Muscle layer of colon (tissue), 2 donors: ENCODE data around the gene UCP3.
A peak's percentile ranks its signal among the peaks of the same experiment; 100 is the strongest.

Experiments
- H3K27ac ChIP-seq: one replicate; pipeline ENCODE4 v1.7.0; 2013; ENCODE audit warnings: low read depth, mild to moderate bottlenecking, low read length, moderate library complexity
- H3K27me3 ChIP-seq, 2 donors: one replicate each; pipeline ENCODE4 v1.7.0; 2013; ENCODE audit warnings: low read length in 2 of 2, mild to moderate bottlenecking in 2 of 2; ENCODE audit not compliant: insufficient read depth in 2 of 2, control insufficient read depth in 1 of 2
- H3K36me3 ChIP-seq: one replicate; pipeline ENCODE4 v1.7.0; 2013; ENCODE audit warnings: mild to moderate bottlenecking, low read length; ENCODE audit not compliant: insufficient read depth
- H3K4me1 ChIP-seq: one replicate; pipeline ENCODE4 v1.7.0; 2013; ENCODE audit warnings: mild to moderate bottlenecking, low read length; ENCODE audit not compliant: insufficient read depth
- H3K4me3 ChIP-seq, 2 donors: one replicate each; pipeline ENCODE4 v1.7.0; 2013; ENCODE audit warnings: low read length in 2 of 2, low read depth in 1 of 2, mild to moderate bottlenecking in 1 of 2, moderate library complexity in 1 of 2
- H3K9ac ChIP-seq: one replicate; pipeline ENCODE4 v1.7.0; 2013; ENCODE audit warnings: low read length
- H3K9me3 ChIP-seq: one replicate; pipeline ENCODE4 v1.7.0; 2013; ENCODE audit warnings: mild to moderate bottlenecking, low read length
- donor health status: abdominal sarcoma.
- donor health status: Adenocarcinoma of cecum.

UCP3 gene

DNA sequence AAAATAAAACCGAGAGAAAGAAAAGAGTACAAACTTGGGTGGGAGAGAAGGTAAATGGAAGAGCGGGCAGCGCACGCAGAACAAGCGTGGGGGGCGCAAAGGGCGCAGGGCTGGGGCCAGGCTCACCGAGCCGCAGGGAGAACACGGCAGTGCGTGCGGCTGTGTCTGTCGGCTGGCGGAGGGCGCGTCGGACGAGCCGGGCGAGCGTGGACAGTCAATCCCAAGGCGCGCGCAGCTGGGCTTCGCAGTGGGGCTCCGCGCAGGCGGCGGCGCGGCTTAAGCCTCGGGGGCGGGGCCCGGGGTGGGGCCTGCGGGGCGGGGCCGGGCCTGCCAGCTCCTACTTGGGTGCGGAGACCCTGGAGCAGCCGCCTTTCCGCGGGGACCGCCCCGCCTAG, 26.3 kb downstream of the UCP3 start, which contains the start of gene UCP2:
UCP2 (minus strand) TSS at position 249 of the 395 bp plus-strand sequence. CDS start 4,465 bp downstream, outside the sequence.
- Histone ChIP-seq H3K4me3 (peak within 1 kb of the TSS; percentile 85 to 88), H3K36me3 (peaks cover 8% of the 10 kb centered on the region), H3K27ac (peak within 1 kb of the TSS; percentile 82), H3K27me3 (no peaks in the 10 kb centered on the region), H3K9ac (peak within 1 kb of the TSS; percentile 53), H3K9me3 (no peaks in the 10 kb centered on the region), H3K4me1 (peaks cover 11% of the 10 kb centered on the region)

DNA sequence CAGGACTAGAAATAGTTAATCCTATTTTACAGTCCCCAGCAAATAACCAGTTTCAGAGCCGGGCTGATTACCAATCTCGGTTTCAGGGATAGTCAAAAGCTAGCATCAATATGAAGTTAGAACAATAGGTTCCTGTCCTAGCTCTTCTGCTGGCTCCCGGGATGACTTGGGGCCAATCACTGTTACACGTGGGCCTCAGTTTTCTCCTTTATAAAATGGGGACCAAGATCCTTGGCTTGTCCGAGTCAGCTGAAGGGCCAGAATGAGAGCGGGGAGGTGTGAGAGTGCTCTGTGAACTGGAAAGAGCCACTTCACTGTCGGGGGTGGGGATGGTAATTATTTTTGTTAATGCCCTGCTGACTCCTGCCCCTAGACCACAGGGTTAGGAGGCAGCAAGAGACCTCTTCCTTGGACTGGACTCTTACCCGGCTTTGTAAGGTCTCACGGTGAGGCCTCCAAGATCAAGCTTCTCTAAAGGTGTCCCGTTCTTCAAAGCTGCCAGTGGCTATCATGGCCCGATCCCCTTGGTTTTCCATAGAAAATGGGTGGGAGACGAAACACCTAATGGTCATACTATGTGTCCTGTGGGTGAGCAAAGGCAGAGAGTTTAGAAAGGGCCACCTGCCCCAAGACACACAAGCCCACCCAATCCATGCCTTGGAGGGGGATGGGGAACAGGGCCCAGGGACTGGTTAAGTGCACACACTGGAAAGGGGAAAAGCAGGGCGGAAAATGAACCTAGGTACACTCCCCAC, 27.7 kb downstream of the UCP3 start:
- H3K4me1 ChIP-seq: peaks cover 11% of the 10 kb centered on the region
- H3K27ac ChIP-seq: peak overlapping the region; percentile 82
- peak overlapping the region; percentile 44 for H3K9ac ChIP-seq
- H3K36me3 ChIP-seq: peaks cover 19% of the 10 kb centered on the region
- H3K4me3 ChIP-seq: peak overlapping the region in 1 of 2 donors; percentile 53
- no peaks in the 10 kb centered on the region for H3K9me3 ChIP-seq
- H3K27me3 ChIP-seq: no peaks in the 10 kb centered on the region

DNA sequence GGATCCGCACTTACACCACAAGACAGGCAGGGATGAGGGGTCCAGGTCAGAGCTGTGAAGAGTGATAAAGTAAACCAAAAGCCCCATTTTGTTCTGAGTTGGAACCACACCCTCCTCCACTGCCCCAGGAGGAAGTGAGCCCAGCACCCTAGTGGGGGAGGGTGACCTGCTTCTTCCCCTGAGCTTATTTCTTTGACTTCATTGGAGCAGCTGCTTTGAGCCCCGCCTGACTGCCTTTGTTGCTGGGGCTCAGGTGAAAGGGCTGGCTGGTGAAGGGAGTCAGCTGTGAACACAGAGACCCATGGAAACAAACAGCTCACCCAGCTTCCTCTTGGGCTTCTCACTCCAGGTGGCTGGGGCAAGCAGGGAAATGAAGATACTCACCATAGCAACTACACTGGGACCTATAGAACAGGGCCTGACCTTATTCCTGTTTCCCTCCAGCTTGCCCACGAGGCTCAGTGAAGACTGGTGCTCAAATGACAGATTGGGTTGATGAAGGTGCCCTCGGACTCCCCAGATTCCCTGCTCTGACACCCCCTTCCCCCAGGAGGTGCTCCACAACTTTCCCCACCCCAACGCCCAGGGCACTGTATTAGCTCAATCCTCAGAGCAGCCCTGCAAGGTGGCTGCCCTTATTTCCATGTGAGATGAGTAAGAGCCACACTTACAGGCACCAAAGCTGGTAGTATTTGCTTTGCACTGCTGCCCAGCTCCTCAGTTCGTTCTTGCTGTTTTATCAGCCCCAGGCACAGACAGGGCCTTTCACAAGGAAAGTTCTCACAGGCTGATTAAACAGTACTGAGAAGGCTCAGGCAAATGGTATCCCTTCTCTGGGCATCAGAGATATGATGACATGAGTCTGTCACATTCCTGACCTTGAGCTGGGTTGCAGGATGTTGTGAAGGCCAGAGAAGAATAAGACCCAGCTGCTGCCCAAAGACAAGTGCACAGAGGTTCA, 28.6 kb downstream of the UCP3 start:
- Histone ChIP-seq H3K9ac (no peak overlapping the region), H3K27ac (no peak overlapping the region), H3K4me3 (peak overlapping the region in 1 of 2 donors; percentile 25), H3K27me3 (no peaks in the 10 kb centered on the region), H3K36me3 (peaks cover 25% of the 10 kb centered on the region), H3K4me1 (peaks cover 11% of the 10 kb centered on the region), H3K9me3 (no peaks in the 10 kb centered on the region)

DNA sequence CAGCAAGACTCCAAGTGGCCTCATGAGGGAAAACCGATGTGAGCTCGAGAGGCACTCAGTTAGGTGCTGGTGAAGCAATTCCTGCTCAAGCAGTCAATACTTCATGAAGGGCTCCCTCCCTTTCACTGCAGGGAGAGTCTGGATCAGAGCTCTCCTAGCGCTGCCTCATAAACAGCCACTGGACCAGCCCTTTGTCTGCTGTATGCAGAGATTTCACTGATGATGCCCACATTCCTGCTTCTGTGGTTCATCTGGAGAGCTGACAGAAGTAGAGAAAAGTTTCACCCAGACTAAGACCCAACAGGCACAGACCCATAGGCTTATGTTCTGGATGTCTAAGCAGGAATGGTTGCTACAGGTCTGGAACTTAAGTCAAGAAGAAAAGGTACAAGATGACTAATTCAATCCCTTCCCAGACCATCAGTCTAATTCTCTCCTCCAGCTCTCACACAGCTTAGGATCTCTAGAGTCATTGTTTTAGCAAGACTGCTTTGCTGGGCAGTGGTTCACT, 30.3 kb downstream of the UCP3 start:
- no peak overlapping the region for H3K9ac ChIP-seq
- H3K9me3 ChIP-seq: no peaks in the 10 kb centered on the region
- peaks cover 25% of the 10 kb centered on the region for H3K36me3 ChIP-seq
- no peak overlapping the region for H3K27ac ChIP-seq
- no peak overlapping the region for H3K4me3 ChIP-seq
- H3K27me3 ChIP-seq: no peaks in the 10 kb centered on the region
- peaks cover 5% of the 10 kb centered on the region for H3K4me1 ChIP-seq

DNA sequence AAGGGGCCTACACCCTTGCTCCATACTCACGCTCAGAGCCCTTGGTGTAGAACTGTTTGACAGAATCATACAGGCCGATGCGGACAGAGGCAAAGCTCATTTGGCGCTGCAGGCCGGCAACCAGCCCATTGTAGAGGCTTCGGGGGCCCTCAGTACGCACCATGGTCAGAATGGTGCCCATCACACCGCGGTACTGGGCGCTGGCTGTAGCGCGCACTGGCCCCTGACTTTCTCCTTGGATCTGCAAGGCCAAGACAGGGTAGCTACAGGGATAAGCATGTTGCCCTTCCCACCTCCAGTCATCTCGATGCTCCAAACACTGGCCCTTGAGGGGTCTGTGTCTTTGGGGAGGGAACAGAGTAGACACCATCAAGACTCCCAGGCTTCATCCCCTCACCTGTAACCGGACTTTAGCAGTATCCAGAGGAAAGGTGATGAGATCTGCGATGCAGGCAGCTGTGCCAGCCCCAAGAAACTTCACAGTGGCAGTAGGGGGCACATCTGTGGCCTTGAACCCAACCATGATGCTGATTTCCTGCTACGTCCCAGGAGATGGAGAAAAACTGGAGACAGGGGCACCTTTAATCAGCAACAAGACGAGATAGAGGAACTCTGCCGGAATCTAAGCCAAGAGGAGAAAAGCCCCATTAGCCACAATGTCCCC, 30.9 kb downstream of the UCP3 start:
- no peak overlapping the region for H3K9ac ChIP-seq
- H3K4me3 ChIP-seq: no peak overlapping the region
- no peaks in the 10 kb centered on the region for H3K9me3 ChIP-seq
- H3K36me3 ChIP-seq: peaks cover 25% of the 10 kb centered on the region
- H3K27ac ChIP-seq: no peak overlapping the region
- H3K27me3 ChIP-seq: no peaks in the 10 kb centered on the region
- peaks cover 3% of the 10 kb centered on the region for H3K4me1 ChIP-seq

DNA sequence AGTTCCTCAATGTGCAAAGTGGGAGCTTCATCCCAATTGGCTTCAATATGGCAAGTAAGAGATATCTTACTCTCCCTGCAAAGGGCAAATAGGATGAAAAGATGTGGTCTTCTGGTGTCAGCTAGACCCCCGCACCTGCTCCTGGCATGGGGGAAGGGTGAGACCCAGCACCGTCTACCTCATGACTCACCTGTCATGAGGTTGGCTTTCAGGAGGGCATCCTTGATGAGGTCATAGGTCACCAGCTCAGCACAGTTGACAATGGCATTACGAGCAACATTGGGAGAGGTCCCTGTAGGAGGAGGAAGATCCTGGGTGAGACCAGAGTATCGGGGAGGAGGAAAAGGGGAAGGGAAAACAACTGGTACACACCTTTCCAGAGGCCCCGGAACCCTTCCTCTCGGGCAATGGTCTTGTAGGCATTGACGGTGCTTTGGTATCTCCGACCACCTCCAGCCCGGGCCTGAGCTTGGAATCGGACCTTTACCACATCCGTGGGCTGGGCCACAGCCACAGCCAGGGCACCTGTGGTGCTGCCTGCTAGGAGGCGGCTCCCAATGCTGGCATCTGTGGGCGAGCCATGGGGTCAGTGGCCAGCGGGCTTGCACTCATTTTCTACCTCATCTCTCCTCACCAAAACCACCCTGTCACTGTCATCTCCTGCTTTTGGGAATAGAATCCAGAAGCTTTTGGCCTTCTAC, 32.3 kb downstream of the UCP3 start:
- Histone ChIP-seq H3K27ac (no peak overlapping the region), H3K4me1 (no peaks in the 10 kb centered on the region), H3K36me3 (peaks cover 25% of the 10 kb centered on the region)

DNA sequence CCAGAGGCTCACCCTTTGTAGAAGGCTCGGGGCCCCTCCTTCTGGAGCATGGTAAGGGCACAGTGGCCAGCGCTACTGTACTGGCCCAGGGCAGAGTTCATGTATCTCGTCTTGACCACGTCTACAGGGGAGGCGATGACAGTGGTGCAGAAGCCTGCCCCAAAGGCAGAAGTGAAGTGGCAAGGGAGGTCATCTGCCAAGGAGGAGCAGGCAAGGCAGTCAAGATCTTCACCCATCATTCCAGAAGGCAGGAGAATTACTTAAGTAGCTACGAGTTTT, 33.5 kb downstream of the UCP3 start:
- peaks cover 25% of the 10 kb centered on the region for H3K36me3 ChIP-seq

More for the DNA sequence above, 32.3 kb downstream of the UCP3 start:
- Histone ChIP-seq H3K9me3 (no peaks in the 10 kb centered on the region), H3K4me3 (no peak overlapping the region), H3K27me3 (no peaks in the 10 kb centered on the region), H3K9ac (no peak overlapping the region)

DNA sequence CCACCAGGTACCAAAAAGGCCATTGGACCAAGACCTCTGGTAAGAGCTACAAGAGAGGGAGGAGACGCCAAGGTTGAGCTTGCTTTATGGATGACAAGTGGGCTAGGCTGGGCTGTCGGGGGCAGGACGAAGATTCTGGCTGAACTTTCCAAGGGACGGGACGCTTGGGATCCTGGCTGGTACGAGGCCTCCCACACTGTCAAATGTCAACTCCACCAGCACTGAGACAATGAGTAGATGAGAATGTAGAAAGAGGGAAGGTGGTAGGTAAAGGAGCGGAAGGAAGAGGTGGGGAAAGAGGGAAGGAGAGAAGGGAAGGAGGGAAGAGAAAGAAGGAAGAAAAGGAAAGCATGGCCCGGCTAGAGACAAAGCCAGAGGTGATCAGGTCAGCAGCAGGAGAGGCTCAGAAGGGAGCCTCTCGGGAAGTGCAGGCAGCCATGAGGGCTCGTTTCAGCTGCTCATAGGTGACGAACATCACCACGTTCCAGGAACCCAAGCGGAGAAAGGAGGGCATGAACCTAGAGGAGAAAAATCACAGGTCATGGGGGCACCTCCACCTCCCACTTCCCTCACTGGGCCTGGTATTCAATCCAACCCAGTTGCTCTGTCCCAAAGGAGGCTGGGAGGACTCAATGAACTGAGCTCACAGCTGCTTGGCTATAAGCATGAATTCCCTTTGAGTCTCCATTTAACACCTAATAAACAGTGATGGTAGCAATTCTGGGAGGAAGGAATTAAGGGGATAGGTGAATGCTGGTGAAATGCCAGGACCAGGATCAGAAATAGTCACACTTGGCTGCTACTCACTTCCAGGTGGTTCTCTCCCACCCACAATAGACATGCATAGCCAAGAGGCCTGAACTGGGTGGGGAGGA, 34.0 kb downstream of the UCP3 start:
- Histone ChIP-seq H3K27me3 (no peaks in the 10 kb centered on the region), H3K36me3 (peaks cover 25% of the 10 kb centered on the region), H3K4me3 (no peak overlapping the region), H3K4me1 (no peaks in the 10 kb centered on the region), H3K9me3 (no peaks in the 10 kb centered on the region), H3K9ac (no peak overlapping the region), H3K27ac (no peak overlapping the region)

More for the DNA sequence above, 33.5 kb downstream of the UCP3 start:
- no peaks in the 10 kb centered on the region for H3K4me1 ChIP-seq
- H3K27me3 ChIP-seq: no peaks in the 10 kb centered on the region
- no peak overlapping the region for H3K27ac ChIP-seq
- H3K9ac ChIP-seq: no peak overlapping the region
- no peak overlapping the region for H3K4me3 ChIP-seq
- no peaks in the 10 kb centered on the region for H3K9me3 ChIP-seq

DNA sequence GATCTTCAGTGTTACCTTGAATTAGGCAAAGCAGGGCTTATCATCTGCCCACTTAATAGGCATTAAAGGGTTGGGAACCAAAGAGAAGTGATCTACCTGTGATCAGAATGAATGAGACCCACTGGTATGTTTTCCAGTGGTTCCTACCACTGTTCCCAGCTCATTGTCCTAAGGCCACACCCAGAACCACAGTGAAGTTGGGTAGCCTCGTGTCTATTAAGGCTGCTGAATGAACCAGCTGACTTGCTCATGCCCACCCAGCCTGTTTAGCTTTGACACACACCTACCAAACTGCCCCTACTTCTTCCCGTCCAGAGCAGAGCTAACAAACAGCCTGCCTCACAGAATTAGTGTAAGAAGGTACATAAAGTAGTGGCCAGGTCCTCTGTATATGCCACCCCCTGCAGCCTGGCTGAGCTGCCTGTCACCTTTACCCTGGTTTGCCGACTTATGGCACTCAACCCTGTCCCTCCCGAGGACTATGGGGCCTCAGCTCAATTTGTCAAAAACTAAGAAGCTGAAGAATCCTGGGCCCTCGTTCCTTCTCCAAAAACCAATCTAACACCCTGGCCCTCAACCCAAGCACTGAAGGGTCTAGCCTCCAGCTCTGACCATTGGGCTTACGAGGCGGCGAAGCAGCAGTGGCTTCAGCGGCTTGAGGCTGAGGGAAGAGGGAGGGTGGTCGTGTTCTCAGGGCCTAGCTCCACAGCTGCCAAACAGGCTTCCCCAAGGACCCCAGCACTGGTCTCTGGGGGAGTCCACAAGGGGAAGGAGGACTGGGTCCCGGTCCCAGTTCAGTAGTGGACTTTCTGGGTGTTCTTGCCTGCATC, 36.0 kb downstream of the UCP3 start:
- Histone ChIP-seq H3K27ac (no peak overlapping the region), H3K9me3 (no peaks in the 10 kb centered on the region), H3K4me1 (no peaks in the 10 kb centered on the region)

More for the DNA sequence above, 36.0 kb downstream of the UCP3 start:
- Histone ChIP-seq H3K36me3 (peaks cover 17% of the 10 kb centered on the region), H3K27me3 (no peaks in the 10 kb centered on the region), H3K9ac (no peak overlapping the region), H3K4me3 (no peak overlapping the region)
